ENCODE measurements around the gene KRTAP4-16. TPM values are rescaled to one million over a fixed set of nuclear protein-coding genes. Genes with fewer than 3 reads are reported as not detected.
"Not testable (repeated sequence)": the region's sequence is repeated elsewhere in the genome, so short reads cannot be mapped to it uniquely, and the experiment has no call there.

The KRTAP4-16 gene
- total RNA-seq (2014; rRNA removed), result not detected in 2 replicates
- 0.12 TPM for polyA plus RNA-seq (2012)

DNA sequence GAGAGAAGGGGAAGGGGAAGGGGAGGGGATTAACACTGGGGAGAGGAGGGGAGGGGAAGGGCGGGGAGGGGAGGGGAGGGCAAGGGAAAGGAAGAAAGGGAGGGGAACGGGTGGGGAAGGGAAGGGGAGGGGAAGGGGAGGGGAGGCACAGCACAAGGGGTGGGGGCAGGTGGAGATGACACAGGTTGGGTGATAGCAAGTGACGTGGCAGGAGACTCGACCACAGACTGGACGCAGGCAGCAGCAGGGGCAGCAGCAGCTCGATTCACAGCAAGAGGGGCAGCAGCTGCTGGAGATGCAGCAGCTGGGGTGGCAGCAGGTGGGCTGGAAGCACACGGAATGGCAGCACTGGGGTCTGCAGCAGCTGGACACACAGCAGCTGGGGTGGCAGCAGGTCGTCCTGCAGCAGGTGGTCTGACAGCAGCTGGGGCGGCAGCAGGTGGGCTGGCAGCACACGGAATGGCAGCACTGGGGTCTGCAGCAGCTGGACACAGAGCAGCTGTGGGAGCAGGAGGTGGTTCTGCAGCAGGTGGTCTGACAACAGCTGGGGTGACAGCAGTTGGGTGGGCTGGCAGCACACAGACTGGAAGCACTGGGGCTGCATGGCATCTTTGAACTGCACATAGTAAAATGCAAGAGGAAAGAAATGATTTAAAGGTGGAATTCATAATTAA lies at the start of gene KRTAP4-16:
Gene KRTAP4-16 (minus strand): TSS at position 624 of the 674 bp plus-strand sequence. CDS start 0 bp downstream, at position 624.
- peak; percentile 41 for DNase-seq (ENCODE audit: low read depth)

DNA sequence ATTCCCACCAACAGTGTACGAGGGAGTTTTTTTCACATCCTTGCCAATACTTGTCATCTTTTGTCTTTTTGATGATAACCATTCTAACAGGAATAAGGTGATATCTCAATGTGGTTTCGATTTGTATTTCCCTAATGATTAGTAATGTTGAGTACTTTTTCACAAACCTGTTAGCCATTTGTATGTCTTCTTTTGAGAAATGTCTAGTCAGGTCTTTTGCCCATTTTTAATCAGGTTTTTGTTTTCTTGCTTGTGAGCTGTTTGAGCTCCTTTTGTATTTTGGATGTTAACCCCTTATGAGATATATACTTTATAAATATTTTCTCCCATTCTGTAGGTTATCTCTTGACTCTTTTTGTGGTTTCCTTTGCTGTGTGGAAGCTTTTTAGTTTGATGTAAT lies 49.5 kb upstream of the KRTAP4-16 start:
- no peak for DNase-seq (ENCODE audit: low read depth)

DNA sequence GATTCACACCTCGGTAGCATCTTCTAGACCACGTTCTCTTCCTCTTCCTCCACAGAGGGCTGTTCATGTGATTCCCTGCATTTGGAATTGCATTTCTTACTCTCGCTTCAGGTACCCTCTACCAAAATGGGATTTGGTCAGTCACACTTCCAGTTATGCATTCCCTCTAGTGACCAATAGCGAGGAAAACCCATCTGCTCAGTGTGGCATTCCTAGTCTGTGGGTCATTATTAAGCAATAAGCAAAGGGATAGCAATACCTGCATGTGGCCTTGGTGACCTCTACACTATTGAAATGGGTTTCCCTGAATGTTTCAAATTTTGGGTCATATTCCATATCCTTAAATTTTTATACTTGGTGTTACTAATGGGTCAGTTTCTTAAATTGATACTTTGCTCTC lies 48.0 kb upstream of the KRTAP4-16 start:
- no peak for DNase-seq (ENCODE audit: low read depth)

DNA sequence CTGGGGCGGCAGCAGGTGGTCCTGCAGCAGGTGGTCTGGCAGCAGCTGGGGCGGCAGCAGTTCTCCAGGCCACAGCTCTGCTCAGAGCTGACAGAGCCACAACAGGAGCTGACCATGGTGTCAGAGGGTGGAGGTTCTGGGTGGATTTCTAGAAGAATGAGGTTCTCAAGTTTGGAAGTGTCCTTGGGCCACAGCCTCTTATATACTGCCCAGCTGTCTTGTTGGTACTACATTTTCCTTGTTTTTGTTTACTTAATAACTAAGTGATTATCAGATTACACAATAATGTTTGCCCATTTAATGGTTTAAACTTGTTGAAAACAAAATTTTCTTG lies 47.6 kb upstream of the KRTAP4-16 start, which contains the start of gene KRTAP4-5:
Gene KRTAP4-5 (minus strand): TSS at position 174 of the 334 bp plus-strand sequence. CDS start 58 bp downstream, at position 116.
- DNase-seq (ENCODE audit: low read depth), result no peak

DNA sequence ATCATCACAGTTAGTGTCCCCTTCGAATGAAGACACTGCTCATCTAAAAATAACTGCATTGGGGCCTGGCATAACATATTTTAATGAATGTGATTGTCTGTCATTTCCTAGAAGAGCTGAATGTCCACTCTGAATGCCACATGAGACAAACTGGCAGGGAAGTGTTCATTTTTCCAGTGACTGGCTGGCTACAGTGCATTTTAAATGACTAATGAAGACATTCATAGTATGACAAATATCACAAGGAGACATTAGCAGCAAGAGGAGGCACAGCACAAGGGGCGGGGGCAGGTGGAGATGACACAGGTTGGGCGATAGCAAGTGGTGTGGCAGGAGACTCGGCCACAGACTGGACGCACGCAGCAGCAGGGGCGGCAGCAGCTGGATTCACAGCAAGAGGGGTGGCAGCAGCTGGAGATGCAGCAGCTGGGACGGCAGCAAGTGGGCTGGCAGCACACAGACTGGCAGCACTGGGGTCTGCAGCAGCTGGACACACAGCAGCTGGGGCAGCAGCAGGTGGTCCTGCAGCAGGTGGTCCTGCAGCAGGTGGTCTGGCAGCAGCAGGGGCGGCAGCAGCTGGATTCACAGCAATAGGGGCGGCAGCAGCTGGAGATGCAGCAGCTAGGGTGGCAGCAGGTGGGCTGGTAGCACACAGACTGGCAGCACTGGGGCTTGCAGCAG lies 47.1 kb upstream of the KRTAP4-16 start:
- peak; percentile 10 for DNase-seq (ENCODE audit: low read depth)

DNA sequence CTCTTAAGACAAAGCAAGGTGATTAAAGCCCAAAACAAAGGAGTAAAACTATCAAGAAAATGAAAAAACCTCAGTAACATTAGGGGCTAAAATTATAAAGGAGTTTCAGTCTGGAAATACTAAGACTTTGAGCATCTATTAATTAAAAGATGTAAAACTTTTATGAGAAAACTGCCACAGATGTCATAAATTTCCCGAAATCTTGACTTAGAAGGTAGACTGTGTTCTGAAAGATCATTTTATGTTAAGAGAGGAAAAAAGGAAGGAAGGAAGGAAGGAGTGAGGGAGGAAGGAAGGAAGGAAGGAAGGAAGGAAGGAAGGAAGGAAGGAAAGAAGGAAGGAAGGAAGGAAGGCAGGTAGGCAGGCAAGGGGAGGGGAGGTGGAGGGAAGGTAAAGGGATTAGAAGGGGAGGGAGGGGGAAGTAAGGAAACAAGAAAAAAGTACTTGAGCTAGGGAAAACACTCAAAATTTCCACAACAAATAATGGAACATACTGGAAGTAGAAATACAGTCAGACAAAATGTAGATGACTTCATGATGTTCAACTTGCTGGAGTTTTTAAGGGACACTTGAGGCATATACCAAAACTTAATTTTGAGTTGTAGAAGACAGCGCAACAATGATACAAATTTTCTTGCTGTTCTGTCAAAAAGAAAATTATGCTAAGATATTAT lies 45.7 kb upstream of the KRTAP4-16 start:
- no peak for DNase-seq (ENCODE audit: low read depth)

DNA sequence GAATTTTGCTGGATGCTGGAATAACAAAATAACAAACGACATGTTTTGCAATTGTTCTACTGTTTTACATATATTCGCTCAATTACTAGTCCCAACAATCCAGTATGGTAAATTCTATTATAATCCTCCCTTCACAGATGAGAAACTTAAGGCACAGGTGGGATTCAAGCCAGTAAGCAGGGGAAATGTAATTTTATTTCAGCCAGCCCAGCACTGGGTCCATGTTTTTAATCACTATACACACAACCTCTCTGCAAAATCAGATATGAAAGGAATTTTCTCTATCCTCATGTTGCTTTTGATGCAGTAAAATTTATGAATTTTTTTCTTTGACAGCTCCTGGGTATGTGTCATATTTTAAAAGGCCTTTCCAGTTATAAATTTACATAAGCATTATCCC lies 43.3 kb upstream of the KRTAP4-16 start:
- DNase-seq (ENCODE audit: low read depth), result no peak

DNA sequence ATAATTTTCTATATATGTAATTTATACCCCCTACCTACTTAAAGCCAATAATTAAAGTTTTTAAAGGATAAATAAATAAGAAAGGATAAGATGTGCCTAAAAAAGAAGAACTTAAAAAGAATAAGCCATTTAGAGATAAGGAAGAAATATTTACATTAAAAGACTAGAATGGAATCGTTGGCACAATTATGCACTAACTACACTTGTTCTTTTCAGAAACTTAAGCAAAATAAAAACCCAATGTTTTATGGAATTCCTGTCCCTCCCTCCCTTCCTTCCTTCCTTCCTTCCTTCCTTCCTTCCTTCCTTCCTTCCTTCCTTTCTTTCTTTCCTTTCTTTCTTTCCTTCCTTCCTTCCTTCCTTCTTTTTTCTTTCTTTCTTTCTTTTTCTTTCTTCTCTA lies 42.8 kb upstream of the KRTAP4-16 start:
- DNase-seq (ENCODE audit: low read depth), result no peak

DNA sequence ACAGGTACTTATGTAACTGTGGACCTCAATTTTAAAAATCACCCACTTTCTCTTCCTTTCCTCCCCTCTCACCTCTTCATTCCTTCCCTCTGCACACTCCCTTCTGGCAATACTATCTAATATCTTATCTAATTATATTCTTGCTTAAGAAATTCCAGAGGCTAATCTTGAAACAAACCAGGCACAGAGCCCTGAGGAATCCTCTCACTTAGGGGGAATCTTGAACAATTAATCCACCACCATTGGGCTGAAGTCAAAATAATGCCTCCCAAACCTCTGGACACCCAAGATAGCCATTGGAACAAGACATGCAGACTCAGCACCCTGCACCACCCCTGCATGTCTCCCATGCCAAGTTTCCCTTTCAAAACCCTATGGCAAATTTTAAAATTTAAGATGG lies 39.4 kb upstream of the KRTAP4-16 start:
- DNase-seq (ENCODE audit: low read depth), result no peak

DNA sequence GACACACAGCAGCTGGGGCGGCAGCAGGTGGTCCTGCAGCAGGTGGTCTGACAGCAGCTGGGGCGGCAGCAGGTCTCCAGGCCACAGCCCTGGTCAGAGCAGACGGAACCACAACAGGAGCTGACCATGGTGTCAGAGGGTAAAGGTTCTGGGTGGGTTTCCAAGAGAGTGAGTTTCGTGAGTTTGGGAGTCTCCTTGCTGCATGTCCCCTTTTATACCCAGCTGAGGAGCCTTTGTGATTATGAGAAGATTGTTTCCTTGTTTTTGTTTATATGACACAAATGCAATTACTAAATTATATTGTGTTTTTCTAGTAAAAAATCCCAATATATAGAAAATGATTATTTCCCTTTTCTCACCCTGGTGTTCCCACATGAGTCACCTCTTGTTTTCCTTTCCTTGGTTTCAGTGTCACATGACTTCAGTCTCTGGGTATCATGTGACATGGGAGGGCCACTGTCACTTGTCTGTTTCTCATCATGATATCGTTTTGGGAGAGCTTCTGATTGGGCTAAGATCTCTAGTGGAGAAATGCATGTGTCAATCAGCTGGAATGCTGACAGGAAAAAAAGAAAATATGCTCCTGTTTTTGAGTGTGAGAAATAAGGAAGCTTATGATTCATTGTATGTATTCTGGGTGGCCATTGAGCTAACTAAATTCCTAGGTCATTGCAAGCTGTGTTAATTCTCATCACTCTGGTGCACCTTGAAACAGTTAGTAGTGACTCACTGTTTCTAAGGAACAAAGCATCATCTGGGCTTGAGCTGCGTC lies 38.5 kb upstream of the KRTAP4-16 start, which contains the start of gene KRTAP4-6:
Gene KRTAP4-6 (minus strand): TSS at position 185 of the 772 bp plus-strand sequence. CDS start 57 bp downstream, at position 128.
- peak; percentile 61 for DNase-seq (ENCODE audit: low read depth)

DNA sequence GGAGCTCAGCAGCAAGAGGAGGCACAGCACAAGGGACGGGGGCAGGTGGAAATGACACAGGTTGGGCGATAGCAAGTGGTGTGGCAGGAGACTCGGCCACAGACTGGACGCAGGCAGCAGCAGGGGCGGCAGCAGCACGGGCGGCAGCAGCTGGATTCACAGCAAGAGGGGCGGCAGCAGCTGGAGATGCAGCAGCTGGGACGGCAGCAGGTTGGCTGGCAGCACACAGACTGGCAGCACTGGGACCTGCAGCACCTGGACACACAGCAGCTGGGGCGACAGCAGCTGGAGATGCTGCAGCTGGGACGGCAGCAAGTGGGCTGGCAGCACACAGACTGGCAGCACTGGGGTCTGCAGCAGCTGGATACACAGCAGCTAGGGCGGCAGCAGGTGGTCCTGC lies 37.9 kb upstream of the KRTAP4-16 start:
- not testable (repeated sequence) for DNase-seq (ENCODE audit: low read depth)

DNA sequence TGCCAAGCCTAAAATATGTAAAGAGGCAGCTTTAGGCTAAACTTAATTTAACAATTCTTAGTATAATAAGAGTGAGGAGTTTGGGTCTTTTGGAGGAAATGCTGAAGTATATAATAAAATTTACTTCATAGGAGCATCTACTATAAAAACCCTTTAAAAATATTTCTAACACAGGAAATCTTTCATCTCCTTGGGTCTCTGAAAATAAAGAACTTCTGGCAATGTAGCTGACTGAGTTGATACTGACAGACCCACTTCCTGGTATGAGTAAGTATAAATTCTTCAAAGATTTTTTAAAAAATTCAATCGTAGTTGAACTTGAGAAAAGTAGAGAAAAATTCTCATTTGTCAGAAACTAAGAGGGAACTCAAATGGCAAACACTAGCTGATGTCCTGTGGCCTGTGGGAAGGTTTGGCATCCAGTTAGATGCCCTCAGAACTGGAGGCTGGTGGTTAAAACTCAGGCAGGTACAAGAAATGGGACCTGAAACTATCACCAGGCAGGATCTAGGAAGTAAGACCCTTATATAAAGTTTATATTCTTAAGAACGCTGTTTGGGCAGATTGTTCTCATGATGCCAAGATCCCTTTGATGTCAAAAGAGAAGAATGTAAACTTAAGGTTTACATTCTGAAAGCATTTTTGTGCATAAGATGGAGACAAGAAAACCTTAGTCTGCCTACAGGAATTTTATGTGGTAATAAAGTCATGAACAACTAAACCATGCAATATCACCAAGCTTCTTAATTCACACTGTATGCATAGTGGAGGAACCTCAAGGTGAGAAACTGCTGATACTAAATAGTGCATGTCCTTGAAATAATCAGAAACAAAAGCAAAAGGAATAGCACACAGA lies 32.1 kb upstream of the KRTAP4-16 start:
- no peak for DNase-seq (ENCODE audit: low read depth)

DNA sequence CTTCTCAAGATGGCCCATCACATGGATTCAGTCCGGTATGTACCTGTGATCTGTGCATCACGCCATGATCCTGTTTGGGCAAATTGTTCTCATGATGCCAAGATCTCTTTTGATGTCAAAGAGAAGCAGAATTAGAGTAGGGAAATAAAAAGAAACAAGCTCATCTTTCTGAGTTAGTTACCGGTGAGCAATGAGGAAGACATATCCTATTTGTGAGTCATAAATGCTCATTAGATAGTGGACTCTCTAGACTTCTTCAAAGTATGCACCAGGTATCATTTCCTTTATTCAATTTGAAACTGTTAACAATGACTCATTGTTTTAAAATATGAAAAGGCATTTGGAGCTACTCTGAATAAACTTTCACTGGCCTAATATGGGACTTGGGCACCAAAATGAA lies 30.0 kb upstream of the KRTAP4-16 start:
- DNase-seq (ENCODE audit: low read depth), result peak; percentile 37

DNA sequence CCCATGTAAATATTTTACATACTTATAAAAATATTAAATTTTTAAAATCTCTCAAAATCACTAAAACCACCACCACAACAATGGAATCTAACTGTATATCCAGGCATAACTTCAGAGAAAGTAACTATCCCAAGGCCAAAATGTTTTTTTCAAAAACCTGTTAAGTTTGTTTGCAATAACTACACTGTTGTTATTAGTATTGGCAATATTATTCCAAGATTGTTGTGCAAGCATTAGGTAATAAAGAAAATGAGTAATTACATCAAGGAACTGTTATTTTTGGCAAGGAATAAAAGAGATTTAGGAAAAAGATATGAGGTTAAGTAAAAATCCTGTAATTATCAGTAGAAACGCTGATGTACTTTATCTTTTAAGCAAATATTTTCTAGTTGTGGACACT lies 25.4 kb upstream of the KRTAP4-16 start:
- DNase-seq (ENCODE audit: low read depth), result no peak

DNA sequence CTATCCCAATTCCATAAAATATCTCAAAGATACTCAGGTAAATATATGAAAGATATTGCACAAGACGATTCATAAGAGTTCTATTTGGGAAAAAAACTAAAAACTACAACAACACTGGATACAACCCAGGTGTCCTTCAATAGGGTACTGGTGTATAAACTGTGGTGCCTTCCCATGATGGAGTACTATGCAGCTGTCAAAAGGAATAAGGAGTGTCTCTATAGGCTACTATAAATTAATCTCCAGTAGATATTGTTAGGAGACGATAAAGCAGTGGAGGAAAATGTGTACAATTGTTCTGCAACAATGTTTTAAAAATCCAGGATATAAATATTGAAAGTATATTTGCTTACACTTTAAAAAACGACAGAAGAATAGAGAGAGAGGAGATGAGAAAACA lies 24.4 kb upstream of the KRTAP4-16 start:
- no peak for DNase-seq (ENCODE audit: low read depth)

DNA sequence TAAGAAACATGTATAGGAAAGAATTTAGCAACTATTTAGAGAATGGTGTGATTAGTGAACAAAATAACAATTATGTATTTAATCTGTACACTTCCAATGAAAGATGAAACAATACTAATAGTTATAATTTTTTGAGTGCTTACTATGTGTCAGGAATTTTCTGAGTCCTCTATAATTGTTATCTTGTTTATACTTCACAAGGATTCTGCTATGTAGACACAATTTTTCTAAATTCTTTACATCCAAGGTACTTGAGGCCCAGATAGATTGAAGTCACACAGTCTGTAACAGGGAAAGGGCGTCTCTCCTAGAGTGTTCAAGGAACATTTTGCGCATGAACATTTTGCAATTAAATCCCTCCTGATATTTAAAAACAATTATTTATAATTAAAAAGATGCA lies 23.1 kb upstream of the KRTAP4-16 start:
- DNase-seq (ENCODE audit: low read depth), result no peak

DNA sequence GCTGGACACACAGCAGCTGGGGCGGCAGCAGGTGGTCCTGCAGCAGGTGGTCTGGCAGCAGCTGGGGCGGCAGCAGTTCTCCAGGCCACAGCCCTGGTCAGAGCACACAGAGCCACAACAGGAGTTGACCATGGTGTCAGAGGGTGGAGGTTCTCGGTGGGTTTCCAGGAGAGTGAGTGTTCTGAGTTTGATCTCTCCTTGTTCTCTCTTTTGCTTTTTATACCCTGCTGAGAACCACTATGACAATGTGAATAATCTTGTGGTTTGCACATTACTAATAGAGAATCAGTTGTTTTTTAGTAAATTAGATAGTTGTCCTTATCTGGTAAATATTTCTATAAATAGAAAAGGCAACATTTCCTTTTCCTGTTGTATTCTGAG lies 22.0 kb upstream of the KRTAP4-16 start, which contains the start of gene KRTAP4-12:
Gene KRTAP4-12 (minus strand): TSS at position 192 of the 381 bp plus-strand sequence. CDS start 60 bp downstream, at position 132.
- DNase-seq (ENCODE audit: low read depth), result peak; percentile 3

DNA sequence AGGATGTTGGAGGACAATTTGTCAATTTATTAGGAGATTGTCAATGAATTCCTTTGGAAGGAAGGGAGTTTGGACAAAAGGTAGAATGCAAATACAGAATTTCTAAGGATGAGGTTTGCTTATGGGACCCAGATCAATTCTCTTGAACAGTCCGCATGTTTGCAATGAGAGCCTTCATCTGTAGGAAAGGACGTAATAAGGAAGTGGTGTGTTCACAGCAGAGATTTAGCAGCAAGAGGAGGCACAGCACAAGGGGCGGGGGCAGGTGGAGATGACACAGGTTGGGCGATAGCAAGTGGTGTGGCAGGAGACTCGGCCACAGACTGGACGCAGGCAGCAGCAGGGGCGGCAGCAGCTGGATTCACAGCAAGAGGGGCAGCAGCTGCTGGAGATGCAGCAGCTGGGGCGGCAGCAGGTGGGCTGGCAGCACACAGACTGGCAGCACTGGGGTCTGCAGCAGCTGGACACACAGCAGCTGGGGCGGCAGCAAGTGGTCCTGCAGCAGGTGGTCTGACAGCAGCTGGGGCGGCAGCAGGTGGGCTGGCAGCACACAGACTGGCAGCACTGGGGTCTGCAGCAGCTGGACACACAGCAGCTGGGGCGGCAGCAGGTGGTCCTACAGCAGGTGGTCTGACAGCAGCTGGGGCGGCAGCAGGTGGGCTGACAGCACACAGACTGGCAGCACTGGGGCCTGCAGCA lies 21.4 kb upstream of the KRTAP4-16 start:
- DNase-seq (ENCODE audit: low read depth), result not testable (repeated sequence)

DNA sequence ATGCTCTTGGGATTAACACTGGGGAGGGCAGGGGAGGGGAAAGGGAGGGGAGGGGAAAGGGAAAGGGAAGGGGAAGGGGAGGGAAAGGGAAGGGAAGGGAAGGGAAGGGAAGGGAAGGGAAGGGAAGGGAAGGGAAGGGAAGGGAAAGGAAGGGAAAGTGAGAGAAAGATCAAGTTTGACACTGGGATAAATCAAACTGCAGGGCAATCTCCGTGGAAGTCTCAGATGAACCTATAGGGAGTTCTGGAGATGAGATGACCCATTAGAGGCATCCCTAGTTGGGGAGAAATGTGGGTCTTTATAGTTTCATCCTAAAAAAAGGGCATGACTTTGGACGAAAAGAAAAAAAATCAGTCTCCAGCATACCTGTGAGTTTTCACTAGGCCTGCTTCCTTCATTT lies 19.7 kb upstream of the KRTAP4-16 start:
- no peak for DNase-seq (ENCODE audit: low read depth)
